NCI-H146 treated with DMSO at 0.1 percent for 48 hours (cell line): ENCODE results near the gene ANAPC1.
"Not testable (repeated sequence)": the region's sequence is repeated elsewhere in the genome, so short reads cannot be mapped to it uniquely, and the experiment has no call there.

ENCODE experiments used
- DNase-seq: peaks from one replicate; lab custom pipeline; 2025; ENCODE audit not compliant: unreplicated experiment; lab: John Stamatoyannopoulos, UW

ANAPC1 gene

DNA sequence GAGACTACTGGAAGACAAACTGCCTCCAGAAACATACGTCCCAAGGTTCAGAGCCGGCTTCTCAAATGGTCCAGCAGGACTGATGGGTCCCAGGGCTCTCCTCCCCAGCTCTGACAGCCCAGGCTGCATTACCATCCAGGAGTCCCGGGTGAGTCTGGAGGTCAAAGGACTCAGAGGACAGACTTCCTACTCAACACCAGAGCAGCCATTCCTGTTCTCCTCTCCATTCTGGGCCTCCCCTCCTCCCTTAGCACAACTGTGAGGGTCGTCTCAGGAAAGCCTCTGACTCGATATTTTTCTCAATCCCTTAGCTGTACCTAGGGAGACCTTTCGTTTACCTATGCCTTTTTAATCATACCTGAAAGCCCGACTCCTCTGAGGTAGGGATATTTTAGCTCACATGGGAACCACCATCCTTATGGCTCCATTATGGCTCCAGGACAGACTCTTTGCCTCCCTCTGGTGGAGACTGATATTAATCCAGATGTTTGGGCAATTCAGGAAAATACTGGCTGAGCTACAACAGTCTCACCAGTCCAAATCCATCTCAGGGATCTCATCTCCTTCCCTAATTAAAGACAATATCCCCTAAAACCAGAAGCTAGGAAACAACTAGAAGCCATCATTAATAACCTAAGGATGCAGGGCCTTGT lies 70.9 kb downstream of the ANAPC1 start:
- not testable (repeated sequence) for DNase-seq

DNA sequence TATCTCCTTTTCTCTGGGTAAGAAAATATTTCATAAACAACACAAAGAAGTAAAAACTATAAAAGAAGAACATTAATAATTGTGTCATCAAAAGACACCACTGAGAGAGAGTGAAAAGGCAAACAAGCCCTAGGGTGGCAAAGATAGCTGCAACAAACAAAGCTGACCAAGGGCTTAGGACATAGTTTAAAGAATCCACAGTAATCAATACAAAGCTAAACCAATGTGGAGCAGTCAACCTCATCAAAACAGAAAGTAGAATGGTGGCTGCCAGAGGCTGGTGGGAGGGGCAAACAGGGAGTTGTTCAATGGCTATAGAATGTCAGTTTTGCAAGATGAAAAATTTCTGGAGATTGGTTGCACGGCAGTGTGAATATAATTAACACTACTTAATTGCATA lies 93.4 kb downstream of the ANAPC1 start:
- not testable (repeated sequence) for DNase-seq

DNA sequence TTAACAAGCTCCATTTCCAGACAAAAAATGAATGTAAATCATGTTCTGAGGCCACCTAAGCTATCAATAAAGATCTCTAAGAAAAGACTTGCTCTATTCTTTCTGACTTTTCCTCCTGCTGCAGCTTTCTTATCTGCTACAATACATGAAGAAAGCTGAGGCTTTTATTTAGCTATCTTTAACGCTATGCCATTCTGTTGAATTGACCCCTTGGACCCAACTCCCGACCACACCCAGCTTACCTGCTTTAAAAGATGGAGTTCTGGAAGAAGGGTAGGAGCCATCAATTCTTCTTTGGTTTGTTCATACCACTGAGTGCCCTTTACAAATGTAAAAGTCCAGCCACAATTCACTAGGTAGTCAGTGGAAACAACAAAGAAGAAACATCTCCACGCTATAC lies 99.9 kb downstream of the ANAPC1 start:
- not testable (repeated sequence) for DNase-seq

DNA sequence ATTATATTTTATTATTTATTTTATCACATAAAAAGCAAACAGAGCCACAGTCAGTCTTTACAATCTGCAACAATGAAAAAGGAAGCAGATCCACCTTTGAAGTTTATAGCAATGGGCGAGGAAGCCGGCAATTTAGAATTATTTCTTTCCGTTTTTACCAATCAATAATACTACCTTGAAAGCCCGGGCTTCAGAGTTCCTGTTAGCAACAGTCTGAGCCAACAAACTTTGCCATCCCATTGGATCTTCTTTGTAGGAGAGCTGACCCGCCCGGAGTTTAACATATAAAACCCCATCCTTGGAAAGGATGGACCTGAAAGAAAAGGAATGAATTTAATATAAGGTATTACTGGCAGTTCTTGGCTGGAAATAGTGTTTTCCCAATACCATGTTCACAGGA lies 101.8 kb downstream of the ANAPC1 start:
- not testable (repeated sequence) for DNase-seq

DNA sequence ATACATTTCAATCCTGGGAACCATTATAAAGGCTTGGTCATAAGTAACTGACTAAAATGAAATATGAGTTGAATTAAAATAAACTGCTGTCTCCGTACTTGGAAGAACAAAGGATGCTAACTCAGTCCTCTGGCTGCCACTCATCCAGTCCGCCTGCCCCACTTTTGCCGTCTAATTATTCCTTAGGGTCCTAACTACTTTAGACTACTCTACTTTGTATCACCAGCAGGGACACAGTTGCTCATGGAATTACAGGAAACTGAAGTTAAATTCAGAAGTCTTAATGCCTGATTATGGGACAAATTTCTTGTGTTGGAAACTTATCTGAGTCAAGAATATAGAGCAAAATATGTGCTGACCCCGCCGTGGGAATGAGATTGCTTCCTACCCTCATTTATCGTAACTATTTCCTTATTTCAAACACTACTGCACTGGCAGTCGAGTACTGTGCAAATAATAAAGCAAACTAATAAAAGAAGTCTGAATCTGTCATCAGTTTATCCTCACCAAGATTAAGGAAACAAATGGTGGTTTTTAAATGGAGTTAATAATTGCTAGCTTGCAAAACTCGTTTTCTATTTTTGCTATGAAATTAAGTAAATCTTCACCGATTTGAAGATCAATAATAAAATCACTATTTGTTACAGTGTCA lies 102.4 kb downstream of the ANAPC1 start:
- not testable (repeated sequence) for DNase-seq

DNA sequence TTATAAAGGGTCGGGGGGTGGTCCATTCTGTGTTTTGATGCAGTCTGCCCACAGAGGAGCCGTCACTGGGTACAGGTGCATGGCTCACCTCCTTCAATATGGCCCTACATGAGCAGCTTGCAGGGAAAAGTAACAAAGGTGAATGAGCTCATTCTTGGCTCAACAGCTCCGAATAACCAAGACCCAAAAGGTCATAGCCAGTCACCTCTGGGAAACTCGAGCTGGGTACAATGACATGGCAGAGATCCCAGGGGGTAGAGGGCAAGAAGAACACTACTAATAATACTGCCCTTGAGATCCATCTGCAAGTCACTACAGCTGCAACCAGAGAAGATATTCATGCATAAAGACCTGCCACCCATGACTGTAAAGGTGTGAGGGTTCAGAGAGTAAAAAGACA lies 106.8 kb downstream of the ANAPC1 start:
- DNase-seq = not testable (repeated sequence)

DNA sequence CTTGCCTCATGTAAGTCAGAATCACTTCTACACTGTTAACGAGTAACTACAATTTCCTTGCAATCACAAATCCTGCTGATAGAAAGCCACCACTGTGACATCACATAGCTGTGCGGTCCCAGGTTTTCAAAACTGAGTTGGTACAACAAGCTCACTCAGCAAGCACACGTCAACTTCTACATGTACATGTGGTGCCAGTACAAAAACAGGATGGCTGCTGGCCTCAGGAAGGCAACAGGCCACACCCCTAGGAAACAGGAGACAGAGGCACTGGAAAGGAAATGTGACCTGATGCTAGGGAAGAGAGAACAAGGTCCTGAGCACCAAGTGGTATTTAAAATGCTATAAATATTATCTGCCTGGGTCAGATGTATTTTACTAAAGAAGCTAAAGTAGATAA lies 107.7 kb downstream of the ANAPC1 start:
- not testable (repeated sequence) for DNase-seq

DNA sequence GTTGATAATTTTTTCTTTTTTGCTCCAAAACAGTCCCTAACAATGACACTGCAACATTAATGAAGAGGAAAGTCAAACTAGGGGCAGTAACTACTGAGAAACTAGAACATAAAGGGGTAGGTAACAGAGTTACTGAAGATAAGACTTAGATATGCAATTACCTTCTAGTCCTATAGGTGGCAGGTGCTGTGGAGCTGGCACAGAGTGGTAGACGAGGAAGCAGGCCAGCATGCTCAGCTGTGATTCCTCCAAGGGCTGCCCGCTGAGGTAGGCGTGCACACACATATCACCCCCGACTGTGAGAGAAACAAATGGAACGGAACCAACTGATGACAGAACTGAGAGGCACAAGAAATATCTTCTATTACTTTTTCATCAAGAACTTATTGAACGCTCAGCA lies 111.8 kb downstream of the ANAPC1 start:
- not testable (repeated sequence) for DNase-seq

DNA sequence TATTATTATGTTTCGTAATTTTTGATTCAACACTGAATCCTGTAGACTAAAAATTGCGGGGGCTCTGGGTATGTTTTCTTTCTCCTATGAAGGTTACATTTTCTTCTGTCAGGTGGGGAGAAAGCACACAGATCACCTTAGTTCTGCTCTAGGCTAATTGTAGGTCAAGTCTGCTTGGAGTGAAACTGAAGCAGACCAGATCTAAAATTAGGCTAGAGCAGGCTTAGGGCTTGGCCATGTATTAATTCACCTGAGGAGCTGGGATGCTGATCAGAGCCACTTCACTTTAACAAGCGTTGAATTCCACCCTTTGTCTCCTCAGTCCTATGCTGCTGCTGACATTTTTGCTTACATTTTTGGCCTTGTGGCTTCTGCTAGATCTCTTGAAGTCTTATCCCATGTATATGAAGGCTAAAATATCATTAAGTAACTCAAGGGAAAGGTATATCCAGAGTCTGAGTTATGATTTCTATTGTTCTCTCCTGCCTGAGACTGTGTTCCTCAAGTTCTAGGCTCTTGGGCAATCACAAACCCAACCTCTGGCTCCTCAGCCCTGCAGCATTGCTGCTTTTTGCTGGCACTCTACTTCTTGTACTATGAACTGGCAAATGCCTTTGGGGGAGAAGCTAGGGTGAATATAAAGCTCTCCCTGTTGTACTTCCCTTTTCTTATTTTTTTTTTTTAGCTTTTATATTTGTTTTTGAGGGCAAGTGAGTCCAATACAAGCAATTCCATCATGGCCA lies 112.9 kb downstream of the ANAPC1 start:
- not testable (repeated sequence) for DNase-seq

DNA sequence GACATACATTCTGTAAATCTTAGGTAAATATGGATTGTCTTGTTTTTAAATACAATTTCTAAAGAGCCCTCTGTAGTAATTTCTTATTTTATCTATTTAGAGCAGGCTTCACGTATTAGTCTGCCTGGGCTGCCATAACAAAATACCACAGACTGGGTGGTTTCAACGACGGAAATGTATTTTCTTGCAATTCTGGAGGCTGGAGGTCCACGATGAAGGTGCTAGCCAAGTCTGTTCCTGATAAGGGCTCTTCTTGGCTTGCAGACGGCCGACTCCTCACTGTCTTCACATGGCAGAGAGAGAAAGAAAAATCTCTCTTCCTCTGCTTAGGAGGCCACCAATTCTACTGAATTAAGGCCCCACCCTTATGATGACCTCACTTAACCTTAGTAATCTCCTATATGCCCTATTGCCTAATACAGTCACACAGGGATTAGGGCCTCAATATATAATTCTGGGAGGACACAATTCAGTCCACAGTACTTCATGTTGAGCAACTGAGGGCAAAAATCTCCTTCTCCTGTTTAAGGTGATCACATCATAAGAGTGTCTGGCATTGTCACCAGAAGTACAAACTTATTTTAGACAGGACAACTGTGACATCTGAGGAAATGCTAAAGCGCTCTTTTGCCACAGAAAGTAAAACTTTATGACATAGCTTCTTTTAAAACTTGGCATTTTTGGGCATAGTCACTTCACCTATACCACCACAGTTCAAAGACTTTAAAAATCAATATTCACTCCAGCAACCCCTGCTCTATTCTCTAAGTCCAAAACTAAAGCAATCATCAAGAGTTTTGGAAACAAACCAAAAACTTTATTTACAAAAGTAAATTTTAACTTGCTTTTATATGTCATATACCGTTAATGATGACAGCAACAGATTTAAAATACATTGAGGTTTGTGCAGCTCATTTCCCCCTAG lies 115.5 kb downstream of the ANAPC1 start:
- not testable (repeated sequence) for DNase-seq

DNA sequence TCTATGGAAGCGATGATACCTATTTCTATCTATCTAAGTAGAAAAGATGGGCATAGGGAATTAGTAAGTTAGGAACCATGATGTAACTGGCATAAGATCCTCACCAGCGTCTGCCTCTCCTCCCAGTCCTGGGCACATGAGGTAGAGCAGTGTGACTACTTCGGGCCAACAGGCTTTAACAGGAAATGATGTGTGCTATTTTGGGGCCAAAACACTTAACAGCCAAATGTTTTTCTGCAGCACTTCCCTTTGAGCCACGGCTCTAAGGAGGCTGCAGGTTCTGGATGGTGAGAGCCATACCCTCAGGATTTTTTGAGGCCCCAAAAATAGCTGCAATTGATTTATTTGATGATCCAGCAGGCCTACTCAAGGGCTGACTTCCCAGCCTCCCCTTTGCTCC lies 116.9 kb downstream of the ANAPC1 start:
- not testable (repeated sequence) for DNase-seq

DNA sequence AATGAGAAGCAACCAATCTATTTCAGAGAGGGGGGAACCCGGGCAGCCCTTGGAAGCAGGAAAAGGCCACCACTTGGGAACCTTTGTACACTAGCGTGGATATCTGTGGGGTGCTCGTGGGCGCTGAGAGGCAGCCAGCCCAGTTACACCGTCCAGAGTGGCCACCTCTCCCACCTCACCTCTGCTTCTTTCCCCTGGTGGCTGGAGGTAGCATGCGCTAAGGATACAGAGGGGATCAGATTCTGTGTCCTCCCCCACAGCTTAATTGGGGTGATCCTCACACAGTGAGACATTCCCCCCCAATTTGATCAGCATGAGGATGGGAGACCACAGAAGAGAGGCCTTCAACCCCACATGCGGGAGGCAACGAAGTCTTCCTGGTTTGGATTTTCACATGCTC lies 117.7 kb downstream of the ANAPC1 start:
- not testable (repeated sequence) for DNase-seq

DNA sequence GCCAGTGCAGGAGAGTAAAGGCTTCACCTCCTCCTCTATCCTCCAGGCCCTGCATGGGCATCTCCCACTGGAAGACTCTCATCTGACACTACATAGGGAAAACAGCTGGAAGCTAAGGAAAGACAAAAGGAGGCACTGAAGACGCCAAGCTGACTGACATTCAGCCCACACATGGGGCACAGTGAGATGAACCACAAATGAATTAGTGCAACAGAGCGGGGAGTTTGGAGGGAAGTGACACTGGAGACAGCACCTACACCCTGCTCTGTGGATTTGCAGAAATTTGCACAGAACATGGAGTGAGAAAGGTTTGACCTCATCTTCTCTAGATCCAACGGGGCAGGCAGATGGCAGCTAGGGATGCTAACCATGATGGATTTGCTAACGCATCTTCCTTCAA lies 119.8 kb downstream of the ANAPC1 start:
- DNase-seq = not testable (repeated sequence)

DNA sequence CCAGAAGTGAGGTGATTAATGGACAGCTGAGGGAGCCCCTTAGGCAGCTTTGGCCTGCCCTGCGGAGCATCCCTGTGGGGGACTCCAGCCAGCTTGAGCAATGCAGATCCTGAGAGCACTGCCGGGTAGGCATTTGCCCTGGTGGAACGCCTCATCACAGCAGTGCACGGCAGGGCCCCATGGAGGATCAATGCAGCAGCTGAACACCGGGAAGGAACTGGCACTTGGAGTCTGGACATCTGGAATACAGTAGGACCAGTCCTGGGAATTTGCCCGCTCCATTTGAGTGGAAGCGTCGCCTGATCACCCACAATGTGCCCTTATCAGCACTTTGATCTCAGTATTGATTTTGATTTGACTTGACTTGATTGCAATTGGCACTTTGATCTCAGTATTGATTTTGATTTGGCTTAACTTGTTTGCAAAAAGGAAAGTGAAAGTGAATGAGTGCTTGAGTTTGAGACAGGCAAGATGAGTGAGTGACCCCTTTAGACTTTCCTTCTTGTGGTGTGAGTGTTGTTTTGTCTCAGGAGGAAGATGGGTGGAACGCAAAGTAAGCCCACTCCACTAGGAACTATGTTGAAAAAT lies 123.2 kb downstream of the ANAPC1 start:
- not testable (repeated sequence) for DNase-seq

DNA sequence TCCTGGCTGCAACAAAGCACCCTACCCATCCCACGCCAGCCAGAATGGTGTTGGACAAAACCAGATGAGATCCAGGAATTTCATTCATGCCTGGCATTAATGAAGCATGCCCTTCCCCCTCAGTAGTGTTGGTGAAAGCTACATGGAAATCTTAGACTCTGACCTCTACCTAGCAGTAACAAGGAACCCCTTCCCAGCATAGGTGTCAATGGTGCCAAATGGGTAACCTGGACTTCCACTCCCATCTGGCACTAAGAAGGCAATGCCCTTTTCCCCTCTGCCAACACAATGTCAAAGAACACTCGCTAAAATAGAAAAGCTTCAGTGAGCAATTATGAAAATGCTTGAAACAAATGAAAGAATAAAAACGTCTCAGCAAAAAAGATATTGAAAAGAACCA lies 131.5 kb downstream of the ANAPC1 start:
- not testable (repeated sequence) for DNase-seq

DNA sequence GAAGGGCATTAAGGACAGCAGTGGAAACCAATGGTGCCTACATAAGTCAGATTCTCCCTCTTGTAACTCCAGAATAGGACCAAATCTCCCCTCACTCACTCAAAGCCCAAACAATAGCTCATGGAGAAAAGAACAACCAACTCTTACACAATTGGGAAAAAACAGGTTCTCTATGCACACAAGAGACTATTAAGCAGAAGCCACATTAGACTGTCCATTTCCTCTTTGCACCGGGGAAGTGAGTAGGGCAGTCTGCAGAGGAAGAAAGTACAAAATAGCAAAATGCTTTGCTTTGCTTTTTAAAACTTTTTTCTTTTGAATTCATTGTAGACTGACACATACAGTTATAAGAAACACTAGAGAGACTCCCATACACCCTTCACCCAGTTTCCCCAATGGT lies 133.4 kb downstream of the ANAPC1 start:
- not testable (repeated sequence) for DNase-seq

DNA sequence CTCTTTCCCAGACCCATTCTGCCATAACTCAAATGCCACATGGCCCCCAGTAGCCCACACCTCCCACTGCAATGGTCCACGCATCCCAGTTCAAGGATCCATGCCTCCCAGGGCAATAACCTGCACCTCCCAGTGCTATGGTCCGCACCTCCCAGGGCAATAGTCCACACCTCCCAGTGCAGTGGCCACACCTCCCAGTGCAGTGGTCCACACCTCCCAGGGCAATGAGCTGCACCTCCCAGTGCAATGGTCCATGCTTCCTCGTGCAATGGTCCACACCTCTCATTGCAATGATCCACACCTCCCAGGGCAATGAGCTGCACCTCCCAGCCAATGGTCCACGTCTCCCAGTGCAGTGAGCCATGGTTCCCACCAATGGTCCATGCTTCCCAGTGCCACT lies 135.6 kb downstream of the ANAPC1 start:
- not testable (repeated sequence) for DNase-seq

DNA sequence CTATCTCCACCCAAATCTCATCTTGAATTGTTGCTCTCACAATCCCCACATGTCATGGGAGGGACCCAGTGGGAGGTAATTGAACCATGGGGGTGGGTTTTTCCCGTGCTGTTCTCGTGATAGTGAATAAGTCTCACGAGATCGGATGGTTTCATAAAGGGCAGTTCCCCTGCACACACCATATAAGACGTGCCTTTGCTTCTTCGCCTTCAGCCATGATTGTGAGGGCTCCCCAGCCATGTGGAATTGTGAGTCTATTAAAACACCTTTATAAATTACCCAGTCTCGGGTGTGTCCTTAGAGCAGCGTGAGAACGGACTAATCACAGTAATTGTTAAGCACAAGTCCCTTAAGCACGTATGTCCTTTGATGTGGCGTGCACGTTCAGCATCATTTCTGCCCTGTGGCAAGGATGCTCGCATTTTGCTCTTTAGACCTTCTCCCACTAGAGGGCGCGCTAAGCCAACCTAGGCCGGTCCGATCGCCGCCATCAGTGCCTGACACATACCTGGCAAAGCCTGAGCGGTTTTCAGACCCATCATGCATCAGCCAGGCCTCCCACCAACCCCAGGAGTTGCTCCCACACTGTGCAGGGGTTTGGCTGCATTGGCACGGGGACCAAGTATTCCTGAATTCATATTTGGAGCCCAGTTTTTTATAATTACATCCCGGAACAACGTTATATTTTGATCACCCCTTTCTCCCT lies 136.4 kb downstream of the ANAPC1 start:
- not testable (repeated sequence) for DNase-seq

DNA sequence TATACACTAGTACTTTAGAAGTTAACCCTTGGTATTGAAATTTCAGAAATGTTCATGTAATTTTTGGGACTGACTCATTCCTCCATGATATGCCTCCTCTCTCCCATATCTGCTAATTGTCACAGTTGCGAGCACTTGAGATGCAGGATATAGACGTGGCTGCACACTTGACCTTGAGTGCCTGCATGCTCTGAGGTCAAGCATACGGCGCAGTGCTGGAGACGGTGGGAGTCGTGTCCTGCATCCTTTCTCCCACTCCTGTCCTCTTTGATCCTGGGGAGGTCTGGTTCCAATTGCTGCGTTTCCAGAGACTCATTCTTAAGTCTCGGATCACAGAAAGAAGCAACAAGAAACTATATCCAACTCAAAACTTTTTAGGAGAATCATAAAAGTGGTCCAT lies 139.2 kb downstream of the ANAPC1 start:
- DNase-seq = not testable (repeated sequence)

DNA sequence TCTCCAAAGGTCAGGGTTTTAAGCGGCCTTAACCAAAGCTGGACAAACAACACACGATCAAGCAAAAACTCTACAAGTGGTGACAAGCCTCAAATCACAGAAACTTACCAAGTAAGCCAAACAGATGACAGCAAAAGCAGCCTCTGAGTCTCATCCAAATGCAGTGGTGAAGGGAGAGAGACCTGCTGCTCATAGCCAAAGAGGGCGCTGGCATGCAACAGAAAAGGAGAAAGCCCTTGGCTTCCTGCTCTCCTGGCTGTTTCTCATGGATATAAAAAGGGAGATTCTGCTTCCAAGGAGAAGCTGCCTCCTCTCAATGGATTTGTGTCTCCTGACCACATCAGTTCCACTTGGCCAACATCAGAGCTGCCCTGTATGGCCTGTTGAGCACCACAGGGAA lies 142.5 kb downstream of the ANAPC1 start:
- DNase-seq = not testable (repeated sequence)
